HL-60/S4 treated with phorbol 12-myristate 13-acetate at 8.2 ng/mL for 4 days and 3 days (cell line): Measurements from ENCODE around the gene CNOT1.
"Not testable (repeated sequence)": the region's sequence is repeated elsewhere in the genome, so short reads cannot be mapped to it uniquely, and the experiment has no call there.

Experiments used
- in situ Hi-C: fragments of 300-500 bp; cut with MboI; formaldehyde crosslinking; loops from 2 replicates; pipeline ENCODE4 v1.15.0; 2022; ENCODE audit warnings: low sequenced_read_pairs

Gene CNOT1

GRCh38 chr16:58503863-58504688, 125.5 kb downstream of the CNOT1 start:
- in situ Hi-C loops = no loop called here

GRCh38 chr16:58503166-58503862, 126.3 kb downstream of the CNOT1 start:
- in situ Hi-C loops = no loop called here

- in situ Hi-C loops = no loop called here
These were observed 127.3 kb downstream of the CNOT1 start for GRCh38 chr16:58502217-58502921.

DNA sequence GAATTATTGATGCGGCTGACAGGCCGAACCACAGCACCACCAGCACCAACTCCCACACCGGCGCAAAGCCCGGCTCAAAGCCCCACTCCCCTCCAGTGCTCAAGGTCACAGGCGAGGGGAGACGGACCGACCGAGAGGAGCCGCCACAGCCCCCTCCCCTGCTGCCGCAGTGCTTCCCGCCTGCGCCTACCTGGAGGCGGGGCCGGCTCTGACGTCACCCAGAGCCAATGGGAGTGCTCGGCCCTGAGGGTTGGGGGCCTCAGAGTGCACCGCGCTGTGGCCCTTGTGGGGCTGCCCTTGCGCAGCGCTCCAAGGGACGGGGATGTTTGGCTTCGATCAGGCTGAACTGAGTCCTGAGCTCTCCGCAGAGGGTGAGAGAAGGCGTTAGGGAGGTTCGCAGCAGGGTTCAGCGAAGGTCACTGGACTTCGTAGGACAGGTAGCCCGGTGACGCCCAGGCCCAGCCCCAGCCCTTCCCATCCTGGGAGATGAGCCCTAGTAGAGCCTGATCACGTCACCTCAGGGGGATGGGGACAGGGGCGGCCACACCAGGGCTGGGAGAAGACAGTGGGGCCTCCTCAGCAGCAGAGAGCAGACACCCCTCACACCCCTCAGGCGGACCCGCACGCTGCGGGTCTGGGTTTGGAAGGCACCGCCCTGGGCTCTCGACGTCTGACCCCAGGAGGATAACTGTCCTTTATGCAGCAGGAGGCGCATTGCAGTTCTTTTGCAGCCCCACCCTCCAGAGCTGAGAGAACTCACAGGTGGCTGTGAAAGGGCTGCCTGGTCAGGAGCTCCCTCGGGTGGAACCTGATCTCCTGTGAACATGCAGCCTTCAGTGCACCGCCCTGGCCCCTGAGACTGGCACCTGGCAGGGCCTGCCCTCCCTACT, 128.1 kb downstream of the CNOT1 start:
- in situ Hi-C loops = no loop called here

DNA sequence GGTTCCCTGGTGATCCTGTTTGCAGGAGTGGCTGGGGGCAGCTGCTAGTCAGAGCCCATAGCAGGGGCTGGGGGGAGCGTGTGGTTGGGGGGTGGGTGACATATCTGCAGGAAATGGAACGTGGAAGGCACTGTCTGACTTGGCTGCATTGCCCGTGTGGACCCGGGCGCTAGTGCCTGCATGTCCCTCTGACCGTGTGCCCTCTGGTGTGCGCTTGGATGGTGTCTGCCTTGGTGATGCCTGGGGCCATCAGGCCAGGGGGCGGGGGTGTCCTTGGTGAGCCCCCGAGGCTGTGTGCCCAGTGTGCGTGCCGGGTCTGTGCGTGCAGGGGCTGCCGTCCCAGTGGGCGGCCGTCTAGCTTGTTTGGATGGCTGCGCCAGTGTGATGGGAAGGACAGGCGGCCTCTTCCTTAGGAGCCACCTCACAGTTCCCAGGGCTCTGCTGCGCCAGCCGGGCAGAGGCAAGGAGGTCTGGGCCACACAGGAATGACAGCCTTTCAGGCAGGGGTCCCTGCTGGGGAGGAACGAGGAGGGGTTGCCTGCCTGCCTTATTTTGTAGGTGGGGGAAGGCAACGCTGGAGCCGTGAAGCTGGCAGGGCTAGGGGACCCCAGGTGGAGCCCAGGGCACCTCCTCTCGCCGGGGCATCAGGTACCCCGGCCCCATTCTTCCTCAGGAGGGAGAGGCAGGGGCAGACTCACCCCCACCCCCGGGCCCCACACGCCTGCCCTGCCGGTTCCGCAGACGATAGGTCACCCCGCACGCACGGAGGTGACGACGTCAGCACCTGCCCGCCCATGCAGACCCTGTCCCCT, 129.0 kb downstream of the CNOT1 start:
- in situ Hi-C loops = no loop called here

DNA sequence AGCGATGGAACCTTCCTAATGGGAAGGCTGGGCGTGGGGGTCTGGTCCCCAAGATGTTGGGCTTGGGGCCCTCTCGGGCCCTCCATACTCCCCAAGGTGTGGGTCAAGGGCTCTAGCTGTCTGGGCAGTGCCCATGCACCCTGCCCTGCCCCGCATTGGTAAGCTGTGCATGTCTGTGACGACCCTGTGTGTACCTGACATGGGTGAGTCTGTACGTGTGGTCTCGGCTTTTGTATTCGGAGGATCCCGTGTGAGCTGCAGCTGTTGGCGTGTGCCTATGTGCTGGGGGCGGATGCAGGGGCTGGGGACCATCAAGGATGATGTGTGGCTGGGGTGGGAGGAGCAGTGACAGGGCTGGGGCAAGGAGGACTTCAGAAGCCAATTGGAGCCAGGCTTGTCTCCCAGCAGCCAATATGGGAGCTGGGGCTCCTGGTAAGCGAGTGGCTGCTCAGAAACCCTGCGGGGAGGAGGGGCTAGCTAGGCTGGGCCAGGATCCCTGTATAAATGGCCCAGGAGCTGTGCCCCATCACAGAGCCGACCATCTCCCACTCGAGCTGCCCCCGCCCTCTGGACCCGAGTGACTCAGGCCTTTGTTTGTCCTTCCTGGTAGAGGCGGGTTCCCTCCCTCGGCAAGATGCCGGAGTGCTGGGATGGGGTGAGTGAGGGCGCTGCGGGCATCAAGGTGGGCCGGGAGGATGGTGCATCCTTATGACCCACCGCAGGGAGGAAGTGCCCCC, 129.8 kb downstream of the CNOT1 start, which contains the start of gene NDRG4:
Gene NDRG4 (plus strand): TSS at position 529 of the 737 bp plus-strand sequence. CDS start 106 bp downstream, at position 635.
- in situ Hi-C loops = no loop called here

DNA sequence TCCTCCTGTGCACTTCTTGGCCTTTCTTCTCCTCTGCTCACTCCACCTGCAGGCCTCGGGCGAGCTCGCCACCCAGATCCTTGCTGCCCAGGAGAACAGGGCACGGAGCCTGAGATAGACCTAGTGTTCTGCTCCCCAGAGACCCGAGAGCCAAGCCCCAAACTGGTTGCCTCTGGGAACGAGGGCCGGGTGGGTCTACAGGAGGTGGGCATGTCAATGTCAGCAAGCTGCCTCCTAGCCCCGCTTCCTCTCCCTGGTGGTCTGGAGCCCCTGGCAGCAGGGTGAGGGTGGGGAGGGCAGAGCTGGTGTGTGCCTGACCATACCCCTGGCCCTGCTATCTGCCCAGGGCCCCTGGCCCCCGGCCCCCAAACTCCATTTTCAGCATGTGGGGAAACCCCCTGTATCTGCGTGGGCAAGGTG, 130.5 kb downstream of the CNOT1 start:
- in situ Hi-C loops = no loop called here

GRCh38 chr16:58498341-58499091, 131.1 kb downstream of the CNOT1 start:
- in situ Hi-C loops = no loop called here

- in situ Hi-C loops = no loop called here
These were observed 131.7 kb downstream of the CNOT1 start for GRCh38 chr16:58497935-58498334.

GRCh38 chr16:58497468-58497867, 132.2 kb downstream of the CNOT1 start:
- in situ Hi-C loops = no loop called here

DNA sequence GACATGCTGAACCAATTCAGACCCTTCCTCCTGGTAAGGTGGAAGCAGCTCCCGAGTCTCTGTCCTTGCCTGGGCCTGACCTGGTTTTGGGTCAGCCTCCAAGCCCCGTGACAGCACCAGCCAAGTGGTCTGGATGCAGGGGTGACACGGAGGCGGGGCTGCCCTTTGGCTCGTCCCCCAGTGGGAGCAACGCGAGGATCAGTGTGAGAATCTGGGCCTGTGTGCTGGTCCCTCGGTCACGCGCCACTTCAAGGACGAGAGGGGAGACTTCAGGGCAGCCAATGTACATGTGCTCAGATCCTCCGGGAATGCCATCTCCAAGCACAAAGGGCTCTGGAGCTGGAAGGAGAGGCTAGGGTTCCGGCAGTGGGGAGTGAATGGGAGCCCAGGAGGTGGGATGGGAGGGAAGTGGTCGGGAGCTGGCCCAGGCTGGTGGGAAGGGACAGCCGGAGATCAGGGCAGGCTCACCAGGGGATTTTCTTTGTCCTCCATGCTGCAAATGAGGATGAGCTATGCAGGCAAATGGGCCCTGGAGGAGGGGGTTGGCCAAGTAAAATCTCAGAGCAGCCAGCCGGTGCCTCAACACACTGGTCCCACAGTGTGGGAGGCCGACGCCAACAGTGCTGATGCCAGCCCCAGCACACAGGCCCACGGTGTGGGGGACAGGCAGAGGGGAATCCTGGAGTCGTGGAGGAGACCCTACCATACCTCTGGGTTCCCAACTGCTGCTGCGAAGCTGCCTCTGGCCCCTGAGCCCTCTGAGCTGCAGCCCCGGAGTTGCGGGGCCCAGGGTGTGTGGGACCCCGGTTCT, 133.9 kb downstream of the CNOT1 start:
- in situ Hi-C loops = no loop called here

GRCh38 chr16:58494981-58495520, 134.6 kb downstream of the CNOT1 start:
- in situ Hi-C loops = no loop called here

- in situ Hi-C loops = no loop called here
These were observed 135.7 kb downstream of the CNOT1 start for GRCh38 chr16:58493756-58494431.

- in situ Hi-C loops = no loop called here
These were observed 136.9 kb downstream of the CNOT1 start for GRCh38 chr16:58492735-58493134.

- in situ Hi-C loops = no loop called here
These were observed 137.6 kb downstream of the CNOT1 start for GRCh38 chr16:58492066-58492465.

- in situ Hi-C loops = not testable (repeated sequence)
These were observed 139.1 kb downstream of the CNOT1 start for GRCh38 chr16:58490539-58490938.

DNA sequence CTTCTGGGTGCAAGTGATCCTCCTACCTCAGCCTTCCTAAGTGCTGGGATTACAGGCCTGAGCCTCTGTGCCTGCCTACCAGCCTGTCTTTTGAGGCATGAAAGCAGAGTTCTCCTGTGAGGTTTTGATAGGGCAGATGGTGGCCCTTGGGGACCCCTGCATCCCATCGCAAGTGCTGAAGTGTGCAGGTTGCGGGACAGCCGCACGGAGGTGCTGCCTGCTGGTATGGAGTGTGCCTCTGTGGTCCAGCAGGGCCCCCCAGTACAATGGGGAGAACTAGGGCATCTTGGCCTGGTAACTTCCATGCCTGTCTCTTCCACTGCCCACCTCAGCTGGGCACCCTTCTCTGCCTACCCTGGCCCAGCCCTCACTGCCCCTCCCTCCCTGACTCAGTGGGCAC, 139.6 kb downstream of the CNOT1 start:
- in situ Hi-C loops = no loop called here
